Mesenchymal stem cell (in vitro differentiated cells and primary cell): Measurements from ENCODE around the gene MOSPD3.

Experiments used
- DNase-seq: peaks from one replicate; pipeline ENCODE4 v3.0.0-alpha.2; 2013
- H2AFZ ChIP-seq: one replicate; pipeline ENCODE4 v1.6.1; 2013; ENCODE audit warnings: low read depth, mild to moderate bottlenecking, control low read depth, inconsistent platforms, low read length, moderate library complexity
- H2AK5ac ChIP-seq: 2 replicates; pipeline ENCODE4 v1.6.1; 2013; ENCODE audit warnings: low read length, moderate library complexity, mild to moderate bottlenecking, inconsistent platforms; ENCODE audit not compliant: severe bottlenecking
- H2BK120ac ChIP-seq: one replicate; pipeline ENCODE4 v1.6.1; 2013; ENCODE audit warnings: low read depth, mild to moderate bottlenecking, inconsistent platforms, low read length, moderate library complexity
- H2BK12ac ChIP-seq, 2 experiments: one replicate each; pipeline ENCODE4 v1.6.1; 2013; ENCODE audit warnings: inconsistent platforms in 2 of 2, low read length in 2 of 2, mild to moderate bottlenecking in 2 of 2, moderate library complexity in 2 of 2, control low read depth in 1 of 2
- H2BK15ac ChIP-seq: one replicate; pipeline ENCODE4 v1.6.1; 2013; ENCODE audit warnings: mild to moderate bottlenecking, low read depth, inconsistent platforms; ENCODE audit not compliant: poor library complexity, severe bottlenecking
- H2BK5ac ChIP-seq: 2 replicates; pipeline ENCODE4 v1.6.1; 2013; ENCODE audit warnings: low read depth, mild to moderate bottlenecking, low read length, control low read depth, inconsistent platforms; ENCODE audit not compliant: poor library complexity, severe bottlenecking
- H3K14ac ChIP-seq, 2 experiments: one replicate each; pipeline ENCODE4 v1.6.1; 2013; ENCODE audit warnings: inconsistent platforms in 2 of 2, low read length in 2 of 2, control low read depth in 1 of 2, mild to moderate bottlenecking in 1 of 2, moderate library complexity in 1 of 2
- H3K18ac ChIP-seq, 2 experiments: one replicate each; pipeline ENCODE4 v1.6.1; 2013; ENCODE audit warnings: inconsistent platforms in 2 of 2, low read length in 2 of 2, control low read depth in 1 of 2, low read depth in 1 of 2, mild to moderate bottlenecking in 1 of 2
- H3K23ac ChIP-seq, 2 experiments: one replicate each; pipeline ENCODE4 v1.6.1; 2013; ENCODE audit warnings: inconsistent platforms in 2 of 2, low read length in 2 of 2, mild to moderate bottlenecking in 2 of 2, moderate library complexity in 2 of 2, control low read depth in 1 of 2
- H3K27ac ChIP-seq: 2 replicates; pipeline ENCODE4 v1.5.1; 2013; ENCODE audit warnings: mild to moderate bottlenecking, moderate library complexity, low read length, control low read depth, inconsistent platforms; ENCODE audit not compliant: poor library complexity, severe bottlenecking
- H3K27me3 ChIP-seq, 2 experiments: 2 replicates each; pipeline versions ENCODE4 v1.6.1 to v1.7.0; 2013; ENCODE audit warnings: low read length in 2 of 2, mild to moderate bottlenecking in 2 of 2, moderate library complexity in 2 of 2, control low read depth in 1 of 2, inconsistent platforms in 1 of 2; ENCODE audit not compliant: control insufficient read depth in 1 of 2, insufficient read depth in 1 of 2
- H3K36me3 ChIP-seq, 2 experiments: 2 replicates each; pipeline versions ENCODE4 v1.6.1 to v1.7.0; 2013; ENCODE audit warnings: low read length in 2 of 2, control low read depth in 1 of 2, inconsistent platforms in 1 of 2, low read depth in 1 of 2, mild to moderate bottlenecking in 1 of 2; ENCODE audit not compliant: insufficient read depth in 2 of 2, control insufficient read depth in 1 of 2
- H3K4ac ChIP-seq, 2 experiments: one replicate each; pipeline ENCODE4 v1.6.1; 2013; ENCODE audit warnings: inconsistent platforms in 2 of 2, low read length in 2 of 2, mild to moderate bottlenecking in 2 of 2, moderate library complexity in 2 of 2, control low read depth in 1 of 2, low read depth in 1 of 2
- H3K4me1 ChIP-seq: 2 replicates; pipeline ENCODE4 v1.6.1; 2013; ENCODE audit warnings: low read depth, low read length, control low read depth; ENCODE audit not compliant: control insufficient read depth, insufficient read depth
- H3K4me2 ChIP-seq: 2 replicates; pipeline ENCODE4 v1.6.1; 2013; ENCODE audit warnings: low read length, mild to moderate bottlenecking, inconsistent platforms; ENCODE audit not compliant: poor library complexity, severe bottlenecking
- H3K4me3 ChIP-seq, 2 experiments: 2 replicates each; pipeline versions ENCODE4 v1.5.1 to v1.7.0; 2013; ENCODE audit warnings: low read length in 2 of 2, mild to moderate bottlenecking in 2 of 2, control low read depth in 1 of 2, low read depth in 1 of 2; ENCODE audit not compliant: insufficient read depth in 1 of 2
- H3K79me1 ChIP-seq: replicated peaks from 2 replicates; pipeline ENCODE4 v1.6.1; 2013; ENCODE audit warnings: mild to moderate bottlenecking, control low read depth, low read length, inconsistent platforms; ENCODE audit not compliant: poor library complexity, severe bottlenecking
- H3K9ac ChIP-seq: 2 replicates; pipeline ENCODE4 v1.7.0; 2013; ENCODE audit warnings: mild to moderate bottlenecking, low read length, moderate library complexity
- H3K9me3 ChIP-seq: 2 replicates; pipeline ENCODE4 v1.7.0; 2013; ENCODE audit warnings: mild to moderate bottlenecking, low read length; ENCODE audit not compliant: control insufficient read depth
- H4K8ac ChIP-seq: one replicate; pipeline ENCODE4 v1.6.1; 2013; ENCODE audit warnings: inconsistent platforms, mild to moderate bottlenecking, low read length, moderate library complexity
- H4K91ac ChIP-seq: one replicate; pipeline ENCODE4 v1.6.1; 2013; ENCODE audit warnings: mild to moderate bottlenecking, low read length, inconsistent platforms
- WGBS: methylation state at CpG from one replicate; pipeline ENCODE4 v1.1.7; 2013; ENCODE audit warnings: mixed read lengths; 5-methylcytosine and 5-hydroxymethylcytosine counted together

Gene MOSPD3

DNA sequence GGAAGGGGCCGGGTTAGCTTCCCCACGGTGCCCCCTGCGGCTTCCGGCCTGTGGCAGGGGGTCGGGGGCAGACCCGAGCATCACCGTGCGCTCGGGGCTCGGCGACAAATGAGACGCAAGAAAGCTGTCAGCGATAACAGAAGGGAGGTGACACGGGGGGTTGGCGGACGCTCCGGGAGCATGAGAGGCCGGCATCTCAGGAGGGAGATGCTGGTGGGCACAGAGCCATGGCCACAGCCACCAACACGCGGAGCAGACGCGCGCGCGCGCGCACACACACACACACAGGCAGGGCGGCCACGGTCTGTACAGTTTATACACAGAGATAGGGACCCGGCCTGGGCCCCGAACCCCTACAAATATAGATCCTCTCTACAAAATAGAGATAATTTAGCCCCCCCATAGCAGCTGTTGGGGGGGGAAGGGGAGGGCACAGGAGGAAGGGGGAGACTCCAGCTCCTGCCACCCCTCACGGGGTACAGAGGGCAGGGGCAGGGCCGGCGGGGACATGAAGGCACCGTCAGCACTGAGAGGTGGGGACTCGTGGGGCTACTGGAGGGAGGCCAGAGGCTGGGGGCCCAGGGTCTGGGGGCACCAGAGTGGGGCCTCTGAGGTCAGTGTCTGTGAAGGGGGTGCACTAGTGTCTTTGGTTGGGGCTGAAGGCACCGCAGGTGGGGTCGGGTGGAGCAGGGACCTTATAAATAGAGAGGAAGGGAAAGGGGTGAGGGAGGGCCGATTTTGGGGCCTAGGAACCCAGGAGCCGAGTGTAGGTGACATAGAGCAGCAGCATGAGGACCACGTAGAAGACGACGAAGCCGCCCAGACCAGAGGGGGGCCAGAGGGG is 37.8 kb upstream of the MOSPD3 start:
- WGBS, result 96% methylated on average over 33 of the region's 44 CpGs
- H3K4me2 ChIP-seq, result no peak overlapping the region
- H3K4me3 ChIP-seq, result no peak overlapping the region
- peaks cover 34% of the 10 kb centered on the region for H3K4me1 ChIP-seq
- H2BK120ac ChIP-seq, result no peak overlapping the region
- H3K27ac ChIP-seq, result no peak overlapping the region
- H3K27me3 ChIP-seq, result peaks cover 7 to 17% of the 10 kb centered on the region in 2 experiments
- H3K9ac ChIP-seq, result no peak overlapping the region
- peak overlapping the region; percentile 15 for H2BK15ac ChIP-seq
- no peak overlapping the region for H3K4ac ChIP-seq
- H2AFZ ChIP-seq, result no peak overlapping the region
- H2BK12ac ChIP-seq, result no peak overlapping the region
- H3K9me3 ChIP-seq, result no peaks in the 10 kb centered on the region
- no peak overlapping the region for H3K23ac ChIP-seq
- H4K8ac ChIP-seq, result no peak overlapping the region
- H3K36me3 ChIP-seq, result peaks cover 39 to 72% of the 10 kb centered on the region in 2 experiments
- no peak for DNase-seq
- H3K14ac ChIP-seq, result no peak overlapping the region
- H2BK5ac ChIP-seq, result no peak overlapping the region
- H3K79me1 ChIP-seq, result peaks cover 27% of the 10 kb centered on the region
- H2AK5ac ChIP-seq, result no peak overlapping the region
- H3K18ac ChIP-seq, result no peak overlapping the region
- H4K91ac ChIP-seq, result peak overlapping the region; percentile 2

DNA sequence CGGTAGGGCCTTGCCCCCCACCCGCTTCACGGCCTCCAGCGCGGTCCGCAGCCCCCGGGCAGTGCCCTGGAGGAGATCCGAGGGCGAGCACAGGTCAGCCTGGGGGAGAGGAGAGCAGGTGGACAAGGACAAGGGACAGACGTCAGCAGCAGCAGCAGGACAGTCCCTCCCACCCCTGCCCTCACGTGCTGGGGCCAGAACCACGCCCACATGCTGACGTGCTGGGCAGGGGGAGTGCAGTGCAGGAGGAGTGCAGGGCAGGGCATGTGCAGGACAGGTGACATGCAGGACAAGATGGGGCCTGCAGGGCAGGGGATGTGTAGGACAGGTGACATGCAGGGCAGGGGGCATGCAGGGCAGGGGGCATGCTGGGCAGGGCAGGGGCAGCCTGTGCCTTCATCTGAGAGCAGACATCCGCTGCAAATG is 37.1 kb upstream of the MOSPD3 start:
- DNase-seq, result no peak
- WGBS, result 88% methylated on average over 13 of the region's 14 CpGs
- peak overlapping the region in 1 of 2 experiments; percentile 26 for H3K14ac ChIP-seq
- no peak overlapping the region for H3K4ac ChIP-seq
- no peak overlapping the region for H2BK12ac ChIP-seq
- no peak overlapping the region for H2BK120ac ChIP-seq
- no peak overlapping the region for H2BK5ac ChIP-seq
- no peak overlapping the region for H4K8ac ChIP-seq
- H3K4me3 ChIP-seq, result no peak overlapping the region
- peaks cover 28% of the 10 kb centered on the region for H3K4me1 ChIP-seq
- no peak overlapping the region for H3K18ac ChIP-seq
- H2AFZ ChIP-seq, result no peak overlapping the region
- peak overlapping the region; percentile 2 for H4K91ac ChIP-seq
- no peak overlapping the region for H3K23ac ChIP-seq
- peaks cover 7 to 15% of the 10 kb centered on the region in 2 experiments for H3K27me3 ChIP-seq
- H2BK15ac ChIP-seq, result peak overlapping the region; percentile 15
- no peak overlapping the region for H3K4me2 ChIP-seq
- H3K79me1 ChIP-seq, result peaks cover 34% of the 10 kb centered on the region
- peaks cover 46 to 79% of the 10 kb centered on the region in 2 experiments for H3K36me3 ChIP-seq
- H2AK5ac ChIP-seq, result no peak overlapping the region
- H3K9me3 ChIP-seq, result no peaks in the 10 kb centered on the region
- no peak overlapping the region for H3K9ac ChIP-seq
- H3K27ac ChIP-seq, result no peak overlapping the region

DNA sequence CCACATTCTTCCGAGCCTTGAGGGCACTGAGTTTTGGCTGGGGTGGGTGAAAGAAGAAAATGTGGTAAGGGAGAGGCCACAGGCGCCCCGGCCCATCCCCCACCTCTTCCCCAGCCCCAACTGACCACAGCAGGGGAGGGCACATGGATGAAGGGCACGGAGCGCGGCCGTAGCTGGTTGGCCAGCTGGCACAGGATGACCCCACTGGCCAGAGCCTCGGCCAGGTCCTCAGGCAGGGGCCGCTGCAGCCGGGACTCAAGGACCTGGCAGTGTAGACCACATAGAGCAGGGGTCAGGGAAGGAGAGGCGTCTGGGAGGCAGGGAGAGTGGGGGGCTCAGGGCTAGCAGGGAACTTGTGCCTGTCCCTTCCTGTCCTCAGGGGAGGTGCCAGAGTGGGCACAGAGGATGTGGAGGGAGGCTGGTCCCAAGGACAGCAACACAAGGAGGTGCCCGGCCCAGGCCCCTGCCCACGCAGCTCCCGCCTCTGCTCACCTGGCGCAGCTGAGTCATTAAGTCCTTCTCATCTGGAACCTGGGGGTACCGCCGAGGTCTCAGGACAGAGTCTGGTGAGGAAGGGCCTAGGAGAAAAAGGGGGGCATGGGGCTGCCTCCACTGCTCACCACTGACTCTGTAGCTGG is 36.5 kb upstream of the MOSPD3 start:
- Histone ChIP-seq H2BK15ac (no peak overlapping the region), H3K4ac (no peak overlapping the region), H2BK5ac (no peak overlapping the region), H4K91ac (peak overlapping the region; percentile 35), H3K79me1 (peaks cover 34% of the 10 kb centered on the region), H3K23ac (no peak overlapping the region), H3K36me3 (peaks cover 52 to 85% of the 10 kb centered on the region in 2 experiments), H3K18ac (no peak overlapping the region), H3K4me2 (no peak overlapping the region), H2BK120ac (no peak overlapping the region), H3K14ac (no peak overlapping the region), H3K4me3 (no peak overlapping the region), H3K27ac (no peak overlapping the region), H3K4me1 (peaks cover 24% of the 10 kb centered on the region), H3K27me3 (peaks cover 6 to 13% of the 10 kb centered on the region in 2 experiments), H2AFZ (no peak overlapping the region), H3K9ac (no peak overlapping the region), H4K8ac (no peak overlapping the region), H2BK12ac (no peak overlapping the region), H2AK5ac (no peak overlapping the region), H3K9me3 (no peaks in the 10 kb centered on the region)
- no peak for DNase-seq
- 97% methylated on average over 17 of the region's 17 CpGs for WGBS

DNA sequence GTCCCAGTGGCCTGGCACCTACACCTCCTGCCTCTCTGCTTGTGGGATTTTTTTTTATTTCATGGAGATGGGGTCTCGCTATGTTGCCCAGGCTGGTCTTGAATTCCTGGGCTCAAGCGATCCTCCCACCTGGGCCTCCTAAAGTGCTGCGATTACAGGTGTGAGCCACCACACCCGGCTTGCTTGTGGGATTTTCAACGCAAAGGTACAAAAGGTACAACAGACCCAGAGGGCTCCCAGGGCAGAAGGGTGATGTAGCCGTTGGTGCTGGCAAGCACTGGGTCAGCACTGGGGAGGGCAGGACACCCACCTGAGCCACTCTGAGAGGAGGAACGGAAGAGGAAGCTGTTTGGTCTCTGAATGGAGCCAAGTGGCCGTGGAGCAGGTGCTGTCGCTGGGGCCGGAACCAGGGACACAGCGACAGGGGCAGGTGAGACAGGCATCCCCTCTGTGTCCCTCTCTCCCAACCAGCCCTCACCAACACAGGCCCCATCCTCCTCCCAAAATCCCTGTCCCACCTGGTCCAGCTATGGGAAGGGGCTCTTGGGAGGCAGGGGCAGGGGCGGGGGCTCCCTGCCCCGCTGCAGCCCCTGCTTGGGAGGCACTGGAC is 35.9 kb upstream of the MOSPD3 start:
- Histone ChIP-seq H3K9me3 (no peaks in the 10 kb centered on the region), H2BK12ac (no peak overlapping the region), H3K23ac (no peak overlapping the region), H3K27me3 (peaks cover 0 to 7% of the 10 kb centered on the region in 2 experiments), H2AFZ (no peak overlapping the region), H2BK5ac (no peak overlapping the region), H3K14ac (no peak overlapping the region), H3K79me1 (peaks cover 36% of the 10 kb centered on the region), H3K4me1 (peaks cover 17% of the 10 kb centered on the region), H3K4me2 (no peak overlapping the region), H3K9ac (no peak overlapping the region), H2BK120ac (no peak overlapping the region), H2BK15ac (no peak overlapping the region), H4K8ac (no peak overlapping the region), H3K4me3 (no peak overlapping the region), H3K36me3 (peaks cover 58 to 91% of the 10 kb centered on the region in 2 experiments), H3K27ac (no peak overlapping the region), H3K4ac (no peak overlapping the region), H2AK5ac (no peak overlapping the region), H4K91ac (no peak overlapping the region), H3K18ac (no peak overlapping the region)
- no peak for DNase-seq
- WGBS, result over 99% methylated on average over 12 of the region's 13 CpGs
